ENCODE measurements around the gene ECHDC1.

ECHDC1 gene

GRCh38 chr6:127367023-127367375 lies 23.6 kb upstream of the ECHDC1 start:
- TF ChIP-seq EGR1 (IDR thresholded peaks at IDR 0.05) = no peak
- TF ChIP-seq CEBPB (IDR thresholded peaks at IDR 0.05) = no peak
- no peak for TF ChIP-seq REST (IDR thresholded peaks at IDR 0.05; ENCODE audit: low read depth)
- TF ChIP-seq FOXM1 (IDR thresholded peaks at IDR 0.05; ENCODE audit: borderline replicate concordance, low read depth) = no peak

GRCh38 chr6:127366282-127367022 lies 23.0 kb upstream of the ECHDC1 start:
- TF ChIP-seq CEBPB (IDR thresholded peaks at IDR 0.05) (peak; percentile 68), REST (IDR thresholded peaks at IDR 0.05; ENCODE audit: low read depth) (no peak)

- TF ChIP-seq YY1 (IDR thresholded peaks at IDR 0.05; ENCODE audit: low read depth) (no peak), ZBTB7A (IDR thresholded peaks at IDR 0.05; ENCODE audit: low read depth) (no peak), USF1 (IDR thresholded peaks at IDR 0.05) (no peak), CREB1 (IDR thresholded peaks at IDR 0.05; ENCODE audit: low read depth) (no peak), RAD21 (IDR thresholded peaks at IDR 0.05; ENCODE audit: low read depth) (no peak), REST (IDR thresholded peaks at IDR 0.05; ENCODE audit: low read depth) (no peak), NFIC (IDR thresholded peaks at IDR 0.05) (no peak), CEBPB (IDR thresholded peaks at IDR 0.05) (no peak), TCF12 (IDR thresholded peaks at IDR 0.05; ENCODE audit: low read depth) (no peak), TAF1 (IDR thresholded peaks at IDR 0.05; ENCODE audit: low read depth) (no peak), TEAD4 (IDR thresholded peaks at IDR 0.05) (no peak), MAX (IDR thresholded peaks at IDR 0.05) (no peak), EP300 (IDR thresholded peaks at IDR 0.05; ENCODE audit: borderline replicate concordance) (no peak), FOXM1 (IDR thresholded peaks at IDR 0.05; ENCODE audit: borderline replicate concordance, low read depth) (no peak), EGR1 (IDR thresholded peaks at IDR 0.05) (no peak)
Measured at GRCh38 chr6:127365874-127366273, 22.5 kb upstream of the ECHDC1 start.

GRCh38 chr6:127352524-127352923 lies 9.1 kb upstream of the ECHDC1 start:
- TF ChIP-seq NFIC (IDR thresholded peaks at IDR 0.05) (no peak), MAX (IDR thresholded peaks at IDR 0.05) (no peak), RAD21 (IDR thresholded peaks at IDR 0.05; ENCODE audit: low read depth) (no peak), FOXM1 (IDR thresholded peaks at IDR 0.05; ENCODE audit: borderline replicate concordance, low read depth) (no peak), TAF1 (IDR thresholded peaks at IDR 0.05; ENCODE audit: low read depth) (no peak), EP300 (IDR thresholded peaks at IDR 0.05; ENCODE audit: borderline replicate concordance) (no peak), YY1 (IDR thresholded peaks at IDR 0.05; ENCODE audit: low read depth) (no peak), CEBPB (IDR thresholded peaks at IDR 0.05) (no peak), CREB1 (IDR thresholded peaks at IDR 0.05; ENCODE audit: low read depth) (no peak), ZBTB7A (IDR thresholded peaks at IDR 0.05; ENCODE audit: low read depth) (no peak), EGR1 (IDR thresholded peaks at IDR 0.05) (no peak), USF1 (IDR thresholded peaks at IDR 0.05) (no peak), REST (IDR thresholded peaks at IDR 0.05; ENCODE audit: low read depth) (no peak), TEAD4 (IDR thresholded peaks at IDR 0.05) (no peak), TCF12 (IDR thresholded peaks at IDR 0.05; ENCODE audit: low read depth) (no peak)
